BE2C (cell line): Measurements from ENCODE around the gene SRPRB.

Source experiments
- DNase-seq: peaks from one replicate; pipeline ENCODE4 v3.0.0-alpha.2; 2020
- H3K27me3 ChIP-seq: fragments of 250-450 bp; sonication (Bioruptor Pico); 2 replicates; pipeline ENCODE4 v1.5.1; 2020; ENCODE audit warnings: mild to moderate bottlenecking
- H3K36me3 ChIP-seq: fragments of 250-450 bp; sonication (Bioruptor Pico); 2 replicates; pipeline ENCODE4 v1.5.1; 2020; ENCODE audit warnings: mild to moderate bottlenecking
- H3K4me1 ChIP-seq: fragments of 250-450 bp; sonication (Bioruptor Pico); 2 replicates; pipeline ENCODE4 v1.5.1; 2020
- H3K4me3 ChIP-seq: 2 replicates; pipeline ENCODE4 v1.5.1; 2011; ENCODE audit warnings: low read depth, low read length
- H3K9me3 ChIP-seq: fragments of 250-450 bp; sonication (Bioruptor Pico); 2 replicates; pipeline ENCODE4 v1.5.1; 2020
- TF ChIP-seq, protein P1 (sequence below): IDR thresholded peaks from 2 replicates; pipeline ENCODE4 v1.5.1; 2012; ENCODE audit warnings: mild to moderate bottlenecking, low read depth, low read length

The SRPRB gene

GRCh38 chr3:133851266-133851906 is 45.8 kb downstream of the SRPRB start:
- no peak for DNase-seq
- TF ChIP-seq, protein P1, sequence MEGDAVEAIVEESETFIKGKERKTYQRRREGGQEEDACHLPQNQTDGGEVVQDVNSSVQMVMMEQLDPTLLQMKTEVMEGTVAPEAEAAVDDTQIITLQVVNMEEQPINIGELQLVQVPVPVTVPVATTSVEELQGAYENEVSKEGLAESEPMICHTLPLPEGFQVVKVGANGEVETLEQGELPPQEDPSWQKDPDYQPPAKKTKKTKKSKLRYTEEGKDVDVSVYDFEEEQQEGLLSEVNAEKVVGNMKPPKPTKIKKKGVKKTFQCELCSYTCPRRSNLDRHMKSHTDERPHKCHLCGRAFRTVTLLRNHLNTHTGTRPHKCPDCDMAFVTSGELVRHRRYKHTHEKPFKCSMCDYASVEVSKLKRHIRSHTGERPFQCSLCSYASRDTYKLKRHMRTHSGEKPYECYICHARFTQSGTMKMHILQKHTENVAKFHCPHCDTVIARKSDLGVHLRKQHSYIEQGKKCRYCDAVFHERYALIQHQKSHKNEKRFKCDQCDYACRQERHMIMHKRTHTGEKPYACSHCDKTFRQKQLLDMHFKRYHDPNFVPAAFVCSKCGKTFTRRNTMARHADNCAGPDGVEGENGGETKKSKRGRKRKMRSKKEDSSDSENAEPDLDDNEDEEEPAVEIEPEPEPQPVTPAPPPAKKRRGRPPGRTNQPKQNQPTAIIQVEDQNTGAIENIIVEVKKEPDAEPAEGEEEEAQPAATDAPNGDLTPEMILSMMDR = no peak

GRCh38 chr3:133851931-133852330 is 46.3 kb downstream of the SRPRB start:
- Histone ChIP-seq H3K4me1 (no peaks in the 10 kb centered on the region), H3K9me3 (no peaks in the 10 kb centered on the region), H3K27me3 (peaks cover 3% of the 10 kb centered on the region; the same call in 1 of the 2 replicates), H3K4me3 (no peak overlapping the region), H3K36me3 (no peaks in the 10 kb centered on the region)
- TF ChIP-seq, protein P1 = no peak
- no peak for DNase-seq

More at GRCh38 chr3:133851266-133851906, 45.8 kb downstream of the SRPRB start:
- Histone ChIP-seq H3K4me3 (no peak overlapping the region), H3K4me1 (no peaks in the 10 kb centered on the region), H3K9me3 (no peaks in the 10 kb centered on the region), H3K27me3 (peaks cover 3% of the 10 kb centered on the region; the same call in 1 of the 2 replicates), H3K36me3 (no peaks in the 10 kb centered on the region)

- Histone ChIP-seq H3K4me3 (no peak overlapping the region), H3K27me3 (no peaks in the 10 kb centered on the region), H3K9me3 (no peaks in the 10 kb centered on the region; the same call in 1 of the 2 replicates), H3K36me3 (no peaks in the 10 kb centered on the region), H3K4me1 (no peaks in the 10 kb centered on the region)
- no peak for DNase-seq
- TF ChIP-seq, protein P1 = no peak
Measured at GRCh38 chr3:133853063-133853924, 47.7 kb downstream of the SRPRB start.

DNA sequence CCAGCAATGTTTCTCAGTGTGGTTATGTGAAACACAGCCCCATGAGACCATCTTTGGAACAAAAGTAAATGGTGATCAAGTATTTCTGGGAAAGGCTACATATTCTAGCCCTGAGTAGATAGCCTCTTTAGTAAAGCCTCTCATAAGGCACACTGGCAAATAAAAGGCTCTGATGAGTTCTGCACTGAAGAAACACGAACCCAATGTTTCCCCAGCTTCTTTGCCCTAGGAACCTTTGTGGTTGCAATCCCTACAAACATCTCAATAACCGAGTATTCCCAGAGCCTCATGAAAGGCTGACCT is 48.3 kb downstream of the SRPRB start:
- H3K9me3 ChIP-seq = no peaks in the 10 kb centered on the region; the same call in 1 of the 2 replicates
- H3K4me3 ChIP-seq = no peak overlapping the region
- H3K27me3 ChIP-seq = no peaks in the 10 kb centered on the region
- no peak for DNase-seq
- TF ChIP-seq, protein P1 = no peak
- H3K36me3 ChIP-seq = no peaks in the 10 kb centered on the region
- no peaks in the 10 kb centered on the region for H3K4me1 ChIP-seq

DNA sequence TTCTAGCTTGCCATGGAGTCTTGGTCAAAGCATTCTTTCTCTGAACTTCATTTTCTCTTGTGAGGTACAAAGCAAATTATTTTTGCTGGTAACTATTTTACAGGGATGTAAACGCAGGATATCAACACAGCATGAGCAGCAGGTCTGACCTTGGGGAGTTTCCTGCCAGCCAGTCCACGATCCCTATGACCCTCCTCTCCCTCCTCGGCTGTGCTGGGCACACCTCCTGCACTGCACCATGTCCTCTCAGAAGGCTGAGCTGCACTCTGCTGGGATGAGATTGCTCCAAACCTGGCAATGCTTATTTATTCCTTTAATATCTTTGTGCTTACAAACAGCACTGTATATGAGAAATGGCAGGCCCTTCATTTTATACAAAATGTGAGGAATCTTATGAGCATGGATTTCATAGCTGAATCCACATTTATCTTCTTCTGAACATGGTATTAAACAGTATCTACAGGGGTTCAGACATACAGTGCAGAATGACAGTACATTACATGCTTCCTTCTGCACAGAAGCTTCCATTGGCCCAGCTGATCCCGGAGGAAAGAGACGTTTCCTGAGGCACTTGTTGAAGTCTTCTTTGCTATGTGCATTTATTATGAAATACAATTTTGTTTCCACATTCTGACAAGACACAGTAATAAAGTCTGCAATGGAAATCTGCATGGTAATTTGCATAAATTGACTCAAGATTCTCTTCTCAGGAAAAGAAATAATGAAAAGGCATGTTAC is 48.8 kb downstream of the SRPRB start:
- H3K9me3 ChIP-seq = no peaks in the 10 kb centered on the region; the same call in 1 of the 2 replicates

More for the DNA sequence above, 48.8 kb downstream of the SRPRB start:
- no peaks in the 10 kb centered on the region for H3K36me3 ChIP-seq
- no peak overlapping the region for H3K4me3 ChIP-seq
- no peak for DNase-seq
- TF ChIP-seq, protein P1 = no peak
- H3K27me3 ChIP-seq = no peaks in the 10 kb centered on the region
- H3K4me1 ChIP-seq = no peaks in the 10 kb centered on the region
